Femur (tissue), 1 donor: ENCODE measurements around the gene CRAMP1.
"Not testable (repeated sequence)": the region's sequence is repeated elsewhere in the genome, so short reads cannot be mapped to it uniquely, and the experiment has no call there.

Source experiments
- DNase-seq: peaks from one replicate; pipeline ENCODE4 v3.0.0-alpha.2; 2017

CRAMP1 gene, protein sequence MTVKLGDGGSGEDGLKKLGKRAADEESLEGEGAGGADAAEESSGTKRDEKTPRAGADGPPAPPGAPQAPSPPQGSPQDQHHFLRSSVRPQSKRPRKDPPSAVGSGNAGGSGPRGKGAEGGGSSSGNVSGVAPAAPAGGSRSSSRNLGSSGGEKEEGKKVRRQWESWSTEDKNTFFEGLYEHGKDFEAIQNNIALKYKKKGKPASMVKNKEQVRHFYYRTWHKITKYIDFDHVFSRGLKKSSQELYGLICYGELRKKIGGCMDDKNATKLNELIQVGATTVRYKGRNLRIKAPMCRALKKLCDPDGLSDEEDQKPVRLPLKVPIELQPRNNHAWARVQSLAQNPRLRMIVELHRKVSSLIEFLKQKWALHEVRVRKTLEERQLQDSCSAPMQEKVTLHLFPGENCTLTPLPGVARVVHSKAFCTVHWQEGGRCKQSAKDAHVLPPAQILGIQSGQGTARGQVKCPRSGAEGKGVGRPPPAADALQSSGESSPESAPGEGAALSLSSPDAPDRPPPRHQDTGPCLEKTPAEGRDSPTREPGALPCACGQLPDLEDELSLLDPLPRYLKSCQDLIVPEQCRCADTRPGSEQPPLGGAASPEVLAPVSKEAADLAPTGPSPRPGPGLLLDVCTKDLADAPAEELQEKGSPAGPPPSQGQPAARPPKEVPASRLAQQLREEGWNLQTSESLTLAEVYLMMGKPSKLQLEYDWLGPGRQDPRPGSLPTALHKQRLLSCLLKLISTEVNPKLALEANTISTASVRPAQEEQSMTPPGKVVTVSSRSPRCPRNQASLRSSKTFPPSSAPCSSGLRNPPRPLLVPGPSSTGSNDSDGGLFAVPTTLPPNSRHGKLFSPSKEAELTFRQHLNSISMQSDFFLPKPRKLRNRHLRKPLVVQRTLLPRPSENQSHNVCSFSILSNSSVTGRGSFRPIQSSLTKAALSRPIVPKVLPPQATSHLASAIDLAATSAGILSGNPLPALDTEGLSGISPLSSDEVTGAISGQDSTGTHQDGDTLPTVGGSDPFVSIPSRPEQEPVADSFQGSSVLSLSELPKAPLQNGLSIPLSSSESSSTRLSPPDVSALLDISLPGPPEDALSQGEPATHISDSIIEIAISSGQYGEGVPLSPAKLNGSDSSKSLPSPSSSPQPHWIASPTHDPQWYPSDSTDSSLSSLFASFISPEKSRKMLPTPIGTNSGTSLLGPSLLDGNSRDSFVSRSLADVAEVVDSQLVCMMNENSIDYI (N-terminal part only)

DNA sequence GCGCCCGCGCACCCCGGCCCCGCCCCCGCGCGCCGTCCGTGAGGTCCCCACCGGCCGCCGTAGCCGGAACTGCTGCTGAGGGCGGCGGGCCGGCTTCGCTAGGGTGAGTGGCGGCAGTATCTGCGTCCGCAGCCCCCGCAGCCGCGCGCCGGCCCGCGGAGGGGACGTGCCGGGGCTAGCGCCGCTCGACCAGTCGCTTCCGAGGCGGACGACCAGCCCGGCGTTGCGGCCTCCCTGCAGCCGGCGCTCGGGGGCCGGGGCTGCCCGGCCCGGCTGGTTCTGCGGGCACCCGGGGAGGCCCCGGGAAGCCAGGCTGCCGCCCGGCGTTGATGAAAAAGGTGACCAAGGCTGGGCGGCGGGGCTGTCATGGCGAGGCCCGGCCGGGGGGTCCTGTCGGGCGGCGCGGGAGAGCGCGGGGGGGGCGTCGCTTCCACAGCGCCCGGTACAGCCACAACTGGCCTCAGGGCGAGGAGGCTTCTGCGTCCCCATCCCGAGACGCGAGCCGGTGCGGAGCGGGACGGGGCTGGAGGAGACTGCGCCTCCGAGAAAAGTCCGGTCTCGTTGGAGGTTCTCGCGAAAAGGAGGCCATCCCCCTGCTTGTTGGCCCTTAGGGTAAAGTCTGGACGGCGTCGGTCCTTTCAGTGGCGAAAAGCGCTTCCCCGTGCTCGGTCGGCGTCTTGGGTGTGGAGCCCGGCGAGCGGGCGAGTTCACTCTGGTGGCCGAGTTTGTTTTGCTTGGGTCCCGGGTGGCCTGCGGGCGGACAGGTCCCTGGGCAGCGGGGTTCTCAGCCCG is at the start of gene CRAMP1:
Gene CRAMP1, plus strand, starts transcription at position 41 of the 792 bp plus-strand sequence. CDS start 2,280 bp downstream, outside the sequence.
- DNase-seq = no peak

DNA sequence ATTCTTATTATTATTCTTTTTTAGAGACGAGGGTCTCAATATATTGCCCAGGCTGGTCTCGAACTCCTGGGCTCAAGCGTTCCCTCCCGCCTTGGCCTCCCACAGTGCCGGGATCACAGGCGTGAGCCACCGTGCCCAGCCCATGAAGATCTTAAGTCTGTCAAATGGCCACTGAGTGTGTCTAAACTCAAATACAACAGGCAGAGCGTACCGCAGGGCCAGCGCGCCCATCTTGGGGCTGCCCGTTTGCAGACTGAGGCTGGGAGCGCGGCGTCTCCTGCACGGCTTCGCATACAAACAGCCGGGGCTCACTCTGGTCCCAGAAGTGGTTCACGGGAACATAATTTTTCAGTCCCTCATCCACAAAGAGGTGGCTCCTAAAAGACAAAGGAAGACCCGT is 48.4 kb upstream of the CRAMP1 start:
- DNase-seq = no peak

DNA sequence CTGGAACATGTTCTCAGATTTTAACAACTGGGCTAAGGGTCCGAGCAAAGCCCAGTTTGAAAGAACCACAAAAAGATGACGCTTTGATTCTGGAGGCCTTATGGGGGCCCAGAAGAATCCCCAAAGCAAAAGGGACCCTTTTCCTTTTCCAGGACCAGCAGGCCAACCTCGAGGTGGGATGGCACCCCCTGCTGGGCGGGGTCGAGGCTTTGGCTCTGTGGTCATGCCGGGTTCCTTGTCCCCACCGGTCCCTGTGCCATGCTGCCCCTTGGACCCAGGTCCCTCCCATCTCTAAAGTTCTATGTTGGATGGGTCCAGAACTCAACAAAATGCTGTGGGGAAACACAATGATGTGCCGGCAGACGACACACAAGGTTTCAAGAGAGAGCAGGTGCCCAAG is 47.8 kb upstream of the CRAMP1 start:
- DNase-seq = no peak

DNA sequence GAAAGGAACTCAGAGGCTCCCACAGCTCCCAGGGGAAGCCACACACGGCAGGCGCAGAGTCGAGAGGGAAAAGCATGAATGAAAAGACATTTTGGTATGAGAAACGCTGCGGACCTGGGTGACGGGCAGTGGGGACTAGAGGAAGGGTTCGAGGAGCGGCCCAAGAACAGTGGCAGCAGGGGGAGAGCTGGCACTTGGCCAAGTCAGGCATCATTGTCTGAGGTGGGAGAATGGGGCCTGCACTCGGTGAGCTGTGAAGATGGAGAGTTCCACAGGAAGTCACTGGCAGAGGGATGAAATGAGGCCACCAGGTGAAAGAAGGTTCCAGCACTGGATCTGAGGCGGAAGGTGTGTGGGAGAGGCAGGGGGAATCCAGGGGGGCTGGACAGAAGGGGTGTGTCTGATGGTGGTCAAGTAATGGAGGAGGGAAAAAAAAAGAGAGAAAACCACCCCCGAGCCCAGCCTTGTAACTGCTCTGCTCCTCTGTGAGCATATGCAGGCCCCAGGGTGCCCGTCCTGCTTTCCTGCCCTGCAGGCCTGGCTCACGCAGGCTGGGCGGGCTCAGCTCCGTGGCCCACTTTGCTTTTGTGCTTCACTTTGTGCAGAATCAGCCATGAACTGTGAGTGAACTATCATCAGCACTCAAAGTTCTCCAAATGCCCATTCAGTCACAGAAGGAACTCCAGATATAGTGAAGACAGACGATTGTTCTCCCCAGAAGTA is 46.9 kb upstream of the CRAMP1 start:
- no peak for DNase-seq

DNA sequence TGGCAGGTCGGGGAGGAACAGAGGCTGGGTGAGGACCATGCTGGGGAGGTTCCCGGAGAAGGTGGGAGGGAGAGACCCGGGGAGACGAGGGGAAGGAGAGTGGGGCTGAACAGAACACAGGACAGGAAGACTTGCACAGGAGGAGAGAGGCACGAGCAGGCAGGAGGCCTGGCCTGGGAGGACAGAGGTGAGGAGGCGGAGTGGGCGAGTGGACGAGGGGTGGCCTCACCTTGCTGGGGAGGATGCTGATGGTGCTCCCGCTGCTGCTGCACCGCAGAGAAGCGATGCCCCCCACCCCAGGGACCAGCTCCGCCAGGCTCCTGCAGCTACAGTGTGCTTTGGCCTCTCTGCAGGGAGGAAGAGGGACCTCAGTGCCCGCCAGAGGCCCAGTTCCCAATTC is 44.2 kb upstream of the CRAMP1 start:
- DNase-seq = no peak

DNA sequence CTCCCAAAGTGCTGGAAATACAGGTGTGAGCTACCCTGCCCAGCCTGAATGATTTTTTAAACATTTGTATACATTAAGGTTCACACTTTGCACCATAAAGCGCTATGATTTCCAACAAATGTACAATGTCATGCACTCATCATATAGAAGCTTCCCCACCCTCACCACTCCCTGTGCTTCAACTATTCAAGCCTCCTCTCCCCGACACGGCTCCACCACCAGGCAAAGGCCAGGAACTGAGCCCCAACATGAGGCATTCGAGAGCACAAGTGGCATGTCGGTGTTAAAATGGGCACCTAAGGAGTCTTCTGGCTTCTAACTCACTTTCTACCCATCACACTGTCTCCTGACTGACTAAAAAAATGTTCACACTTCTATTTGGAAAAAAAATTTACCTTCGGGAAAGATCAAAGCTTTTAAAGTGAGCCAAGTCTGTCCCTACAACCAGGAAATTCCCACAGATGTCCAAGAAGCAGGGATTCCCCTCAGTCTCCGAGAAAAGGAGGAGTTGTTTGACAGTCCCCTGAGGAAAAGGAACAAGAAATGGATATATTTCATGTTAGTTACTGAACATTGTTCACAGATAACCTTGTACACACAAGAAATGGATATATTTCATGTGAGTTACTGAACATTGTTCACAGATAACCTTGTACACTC is 41.0 kb upstream of the CRAMP1 start:
- no peak for DNase-seq

DNA sequence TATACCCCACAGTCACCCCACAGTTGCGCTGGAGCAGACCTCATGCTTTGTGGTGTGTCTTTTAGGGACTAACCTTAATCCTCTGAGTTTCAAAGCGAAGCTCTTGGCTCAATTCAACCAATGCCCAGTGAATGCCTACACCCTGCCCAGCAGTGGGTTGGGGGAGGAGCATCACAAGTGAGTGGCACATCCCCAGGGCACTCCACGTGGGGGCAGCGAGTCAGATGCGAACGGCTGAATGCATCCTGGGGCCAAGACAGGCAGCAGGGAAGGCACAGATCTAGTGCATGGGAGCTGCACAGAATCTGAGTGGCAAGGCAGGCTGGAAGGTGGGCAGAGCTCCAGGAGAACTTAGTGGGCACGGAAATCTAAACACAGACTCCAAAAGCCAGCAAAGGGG is 39.5 kb upstream of the CRAMP1 start:
- no peak for DNase-seq

DNA sequence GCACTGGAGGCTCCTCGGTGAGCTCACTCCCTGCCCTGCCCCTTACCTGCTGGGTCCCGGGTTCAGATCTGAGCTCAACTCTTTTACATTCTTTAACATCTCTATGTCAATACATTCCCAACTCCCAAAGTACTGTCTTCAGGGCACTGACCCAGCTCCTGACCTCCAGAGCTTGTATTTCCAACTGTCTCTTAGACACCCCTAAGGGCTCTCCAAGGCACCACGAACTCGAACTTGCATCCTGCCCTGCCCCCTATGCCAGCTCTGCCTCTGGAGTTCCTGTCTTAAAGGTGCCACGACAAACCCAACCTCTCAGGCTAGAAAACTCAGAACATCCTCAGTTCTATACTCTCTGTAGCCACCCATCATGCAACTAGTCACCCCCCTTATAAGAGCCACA is 38.9 kb upstream of the CRAMP1 start:
- no peak for DNase-seq

DNA sequence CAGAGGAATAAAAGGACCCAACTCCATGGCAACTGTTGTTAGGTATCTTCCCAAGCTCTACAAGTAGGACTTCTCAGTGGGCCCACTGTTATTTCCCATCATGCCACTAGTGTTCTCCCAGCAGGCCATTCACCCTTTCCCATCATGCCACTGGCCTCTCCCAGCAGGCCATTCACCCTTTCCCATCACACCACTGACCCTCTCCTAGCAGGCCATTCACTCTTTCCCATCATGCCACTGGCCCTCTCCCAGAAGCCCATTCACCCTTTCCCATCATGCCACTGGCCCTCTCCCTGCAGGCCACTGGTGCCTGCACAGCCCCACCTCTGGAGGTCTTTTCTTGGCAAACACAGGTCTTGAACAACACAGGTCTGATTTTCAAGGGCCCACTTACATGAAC is 36.6 kb upstream of the CRAMP1 start:
- DNase-seq = no peak

DNA sequence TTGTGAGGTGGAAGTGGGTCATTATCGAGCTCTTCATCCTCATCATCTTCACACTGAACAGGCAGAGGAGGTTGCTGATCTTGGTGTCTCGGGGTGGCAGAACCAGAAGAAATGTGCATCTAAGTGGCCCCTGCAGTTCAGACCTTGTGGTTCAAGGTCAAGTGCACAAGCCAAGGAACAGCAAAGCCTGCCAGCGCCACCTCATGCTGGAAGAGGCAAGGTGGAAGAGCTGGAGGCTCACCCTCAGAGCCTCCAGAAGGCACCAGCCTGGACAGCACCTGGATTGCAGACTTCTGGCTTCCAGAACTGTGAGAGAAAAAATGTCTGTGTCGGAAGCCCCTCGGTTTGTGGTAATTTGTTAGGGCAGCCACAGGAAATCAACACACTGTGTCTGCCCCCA is 32.9 kb upstream of the CRAMP1 start:
- no peak for DNase-seq

DNA sequence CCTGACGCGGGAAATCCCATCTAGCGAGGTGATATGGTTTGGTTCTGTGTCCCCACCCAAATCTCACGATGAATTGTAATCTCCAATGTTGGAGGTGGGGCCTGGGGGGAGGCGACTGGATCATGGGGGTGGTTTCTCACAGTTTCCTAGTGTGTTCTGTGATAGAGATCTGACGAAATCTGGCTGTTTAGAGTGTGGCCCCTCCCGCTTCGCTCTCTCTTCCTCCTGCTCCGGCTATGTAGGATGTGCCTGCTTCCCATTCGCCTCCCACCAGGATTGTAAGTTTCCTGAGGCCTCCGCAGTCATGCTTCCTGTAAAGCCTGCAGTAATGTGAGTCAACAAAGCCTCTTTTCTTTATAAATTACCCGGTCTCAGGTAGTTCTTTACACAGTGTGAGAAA is 31.9 kb upstream of the CRAMP1 start:
- no peak for DNase-seq

DNA sequence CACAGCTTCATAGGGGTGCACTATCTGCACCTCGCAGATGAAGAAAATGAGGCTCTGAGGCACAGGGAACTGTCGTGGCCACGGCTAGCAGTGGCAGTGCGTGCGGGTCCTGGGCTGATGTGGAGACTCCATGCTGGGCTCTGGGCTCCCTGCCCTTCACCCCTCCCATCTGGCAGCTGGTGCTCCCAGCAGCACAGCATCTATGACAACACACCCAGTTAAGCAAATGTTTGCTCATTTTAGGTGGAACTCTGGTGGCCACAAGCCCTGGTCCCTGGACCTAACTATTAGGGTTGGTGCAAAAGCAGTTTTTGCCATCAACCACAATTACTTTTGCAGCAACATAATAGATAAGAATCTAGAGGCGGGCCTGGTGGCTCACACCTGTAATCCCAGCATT is 31.2 kb upstream of the CRAMP1 start:
- no peak for DNase-seq

DNA sequence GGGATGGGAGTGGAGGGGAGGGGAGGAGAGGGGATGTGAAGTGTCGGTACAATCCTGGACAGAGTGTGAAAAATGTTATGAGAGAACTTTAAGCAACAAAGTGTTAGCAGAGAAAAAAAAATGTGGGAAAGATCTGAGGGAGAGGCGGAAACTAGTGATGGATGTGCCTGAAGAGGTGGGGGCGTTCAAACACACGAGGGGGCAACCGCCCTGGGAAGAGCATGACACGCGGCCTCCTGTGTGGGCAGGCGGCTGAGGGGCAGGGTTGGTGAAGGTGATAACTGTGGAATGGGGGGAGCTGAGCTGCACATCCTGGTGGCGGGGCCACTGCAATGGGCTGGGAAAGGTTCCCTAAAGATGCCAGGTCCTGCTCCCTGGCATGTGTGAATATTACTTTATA is 30.4 kb upstream of the CRAMP1 start:
- DNase-seq = no peak

DNA sequence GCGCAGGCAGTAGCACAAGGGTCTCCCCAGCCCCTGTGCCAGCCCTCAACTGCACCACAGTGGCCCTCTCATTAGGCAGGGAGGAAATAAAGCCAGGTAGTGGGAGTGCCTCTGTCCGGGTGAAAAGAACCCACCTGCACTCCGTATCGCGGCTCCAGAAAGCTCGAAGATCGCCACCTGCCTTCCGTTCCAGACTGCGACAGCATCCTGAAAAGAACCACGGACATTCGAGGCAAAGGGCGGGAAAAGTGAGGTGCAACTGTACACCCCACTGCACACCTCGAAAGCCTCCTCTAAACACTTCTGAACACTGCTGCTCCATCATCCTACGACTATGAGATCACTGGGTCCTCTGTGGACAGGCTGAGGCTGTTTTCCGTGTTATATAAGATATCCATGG is 29.0 kb upstream of the CRAMP1 start:
- no peak for DNase-seq

DNA sequence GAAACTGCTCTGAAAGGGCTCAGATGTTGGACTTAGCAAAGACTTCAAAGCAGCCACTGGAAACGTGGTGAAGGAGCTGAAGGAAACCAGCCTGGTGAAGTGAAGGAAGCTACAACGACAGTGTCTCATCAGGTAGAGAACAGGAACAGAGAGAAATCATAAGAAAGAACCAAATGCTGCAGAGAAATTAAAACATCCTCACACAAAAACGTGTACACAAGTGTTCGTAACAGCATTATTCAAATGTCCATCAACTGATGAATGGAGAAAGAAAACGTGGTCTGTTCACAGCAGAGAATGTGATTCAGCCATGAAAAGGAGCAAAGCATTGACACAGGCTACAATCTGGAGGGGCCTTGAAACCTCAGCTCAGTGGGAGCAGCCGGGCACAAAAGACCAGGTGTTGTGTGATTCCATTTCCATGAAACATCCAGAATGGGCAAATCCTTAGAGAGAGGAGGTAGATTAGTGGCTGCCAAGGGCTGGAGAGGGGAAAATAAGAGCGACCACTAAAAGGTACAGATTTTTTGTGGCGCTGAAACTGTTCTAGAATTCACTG is 27.2 kb upstream of the CRAMP1 start:
- no peak for DNase-seq

DNA sequence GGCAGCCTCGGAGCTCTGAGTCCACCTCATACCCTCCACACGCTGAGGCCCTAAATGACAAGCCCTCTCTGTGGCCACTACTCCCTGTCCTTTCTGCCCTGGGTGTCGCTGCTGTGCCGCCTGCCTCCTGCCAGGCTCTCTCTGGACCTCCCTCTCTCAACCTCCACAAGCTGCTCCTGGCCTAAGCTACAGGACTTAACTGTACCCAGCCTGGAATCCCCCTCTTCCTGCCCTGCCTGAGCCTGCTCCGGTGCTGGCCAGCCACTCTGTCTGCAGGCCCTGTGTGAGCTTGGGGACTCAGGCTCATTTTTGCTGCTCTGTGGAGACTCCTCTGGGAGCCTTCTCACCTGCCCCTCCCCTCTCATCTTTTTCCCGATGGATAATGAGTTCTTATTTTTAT is 21.8 kb upstream of the CRAMP1 start:
- DNase-seq = no peak

DNA sequence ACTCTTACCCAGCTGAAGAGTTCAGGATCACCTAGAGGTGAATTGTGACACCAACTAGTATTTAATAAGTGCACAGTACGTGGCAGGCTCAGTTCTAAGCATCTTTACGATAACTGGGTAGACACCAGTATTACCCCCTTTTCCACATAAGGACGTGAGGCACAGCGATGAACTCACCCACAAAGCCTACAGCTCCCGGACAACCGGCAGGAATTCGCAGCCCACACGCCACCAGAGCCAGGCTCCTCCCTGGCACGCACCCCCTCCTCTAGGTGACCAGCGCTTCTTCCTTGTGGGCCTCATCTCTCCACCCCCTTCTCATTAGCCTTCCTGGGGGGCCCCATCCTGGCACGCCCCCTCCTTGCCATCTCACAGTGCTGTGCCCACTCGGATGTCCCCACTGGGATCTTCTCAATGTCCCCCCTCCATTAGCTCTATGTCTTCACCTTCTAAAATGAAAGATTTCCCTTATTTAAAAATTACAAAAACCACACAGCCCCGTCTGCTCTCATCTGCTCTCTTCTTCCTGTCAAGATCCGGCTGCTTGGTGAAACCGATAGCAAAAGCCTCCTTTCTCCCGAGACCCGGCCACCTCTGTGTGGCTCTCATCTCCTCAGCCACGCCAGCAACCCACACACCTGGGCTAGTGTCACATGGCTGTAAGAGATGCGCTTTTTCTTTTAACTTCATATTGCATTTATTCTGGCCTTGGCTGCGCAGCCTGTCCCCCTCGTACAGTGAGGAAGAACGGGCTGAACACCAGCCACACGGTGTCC is 21.0 kb upstream of the CRAMP1 start:
- no peak for DNase-seq

DNA sequence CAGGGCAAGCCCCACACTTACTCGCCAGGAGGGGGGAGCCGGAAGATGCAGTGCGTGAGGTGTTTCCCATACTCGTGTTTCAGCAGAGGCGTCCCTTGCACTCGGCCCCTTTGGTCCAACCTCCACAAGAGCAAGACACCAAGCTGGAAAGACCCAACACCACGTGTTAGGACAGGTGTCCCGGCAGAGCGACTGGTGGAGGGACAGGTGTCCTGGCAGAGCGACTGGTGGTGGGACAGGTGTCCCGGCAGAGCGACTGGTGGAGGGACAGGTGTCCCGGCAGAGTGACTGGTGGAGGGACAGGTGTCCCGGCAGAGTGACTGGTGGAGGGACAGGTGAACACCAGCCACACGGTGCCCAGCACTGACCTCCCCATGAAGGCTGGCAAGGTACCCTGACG is 19.7 kb upstream of the CRAMP1 start:
- DNase-seq = no peak

DNA sequence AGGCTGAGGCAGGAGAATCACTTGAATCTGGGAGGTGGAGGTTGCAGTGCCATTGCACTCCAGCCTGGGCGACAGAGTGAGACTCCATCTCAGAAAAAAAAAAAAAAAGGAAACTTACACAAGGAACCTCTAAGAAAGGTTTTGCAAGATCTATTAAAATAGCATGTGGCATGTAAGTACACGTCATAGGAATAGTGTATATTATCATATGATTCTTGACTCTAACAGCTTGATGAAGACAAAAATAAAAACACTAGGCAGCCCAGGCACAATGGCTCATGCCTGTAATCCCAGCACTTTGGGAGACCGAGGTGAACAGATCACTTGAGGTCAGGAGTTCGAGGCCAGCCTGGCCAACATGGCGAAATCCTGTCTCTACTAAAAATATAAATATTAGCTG is 16.6 kb upstream of the CRAMP1 start:
- not testable (repeated sequence) for DNase-seq

DNA sequence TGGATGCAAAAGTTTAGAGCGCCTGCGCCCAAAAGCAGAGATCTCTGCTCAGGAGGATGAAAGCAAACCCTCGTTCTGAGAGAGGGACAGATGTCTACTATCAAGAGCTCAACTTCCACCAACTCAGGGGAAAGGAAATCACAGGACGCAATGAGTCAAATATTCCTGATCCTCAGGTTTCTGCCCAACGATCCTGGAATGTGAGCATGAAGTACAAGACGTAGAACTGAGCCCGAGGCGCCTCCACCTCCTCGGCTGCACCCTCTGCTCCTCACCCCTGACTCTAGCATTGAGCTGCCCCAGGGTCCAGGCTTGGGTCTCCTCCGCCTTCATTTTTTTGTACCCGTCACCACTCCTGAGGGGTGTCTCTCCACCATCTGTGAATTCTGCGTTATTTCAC is 15.6 kb upstream of the CRAMP1 start:
- no peak for DNase-seq
